ENCODE measurements around the gene DGAT2.
A peak's percentile ranks its signal among the peaks of the same experiment; 100 is the strongest.

DGAT2 gene

DNA sequence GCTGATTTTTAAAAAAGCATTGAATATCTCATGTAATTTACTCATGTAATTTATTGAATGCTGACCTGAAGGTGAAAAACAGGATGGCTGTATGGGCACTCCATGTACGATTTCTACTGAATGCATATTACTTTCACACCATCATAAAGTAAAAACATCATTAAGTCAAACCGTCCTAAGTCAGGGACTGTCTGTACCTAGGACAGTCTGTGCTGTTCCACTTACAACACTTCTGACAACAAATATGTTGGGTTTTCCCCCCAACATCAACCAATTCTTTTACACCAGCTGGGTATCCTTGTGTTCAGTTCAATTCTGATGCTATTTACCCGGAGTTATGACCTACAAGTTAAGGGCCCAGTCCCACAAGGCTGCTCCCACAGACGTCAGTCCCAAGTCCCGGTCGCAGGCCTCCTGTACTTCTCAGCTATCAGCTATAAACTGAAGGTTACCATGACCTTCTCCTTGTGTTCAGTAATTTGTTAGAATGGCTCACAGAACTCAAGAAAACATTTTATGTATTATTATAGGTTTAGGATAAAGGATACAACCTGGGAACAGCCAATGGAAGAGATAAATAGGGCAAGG, 63.4 kb downstream of the DGAT2 start:
- no peak for FAIRE-seq

- FAIRE-seq = no peak
Observed at GRCh38 chr11:75834728-75835127, 66.2 kb downstream of the DGAT2 start.

- no peak for FAIRE-seq
Observed at GRCh38 chr11:75836417-75836816, 67.8 kb downstream of the DGAT2 start.

- FAIRE-seq = no peak
Observed at GRCh38 chr11:75839851-75840250, 71.3 kb downstream of the DGAT2 start.

GRCh38 chr11:75840522-75840921, 71.9 kb downstream of the DGAT2 start:
- FAIRE-seq = no peak

DNA sequence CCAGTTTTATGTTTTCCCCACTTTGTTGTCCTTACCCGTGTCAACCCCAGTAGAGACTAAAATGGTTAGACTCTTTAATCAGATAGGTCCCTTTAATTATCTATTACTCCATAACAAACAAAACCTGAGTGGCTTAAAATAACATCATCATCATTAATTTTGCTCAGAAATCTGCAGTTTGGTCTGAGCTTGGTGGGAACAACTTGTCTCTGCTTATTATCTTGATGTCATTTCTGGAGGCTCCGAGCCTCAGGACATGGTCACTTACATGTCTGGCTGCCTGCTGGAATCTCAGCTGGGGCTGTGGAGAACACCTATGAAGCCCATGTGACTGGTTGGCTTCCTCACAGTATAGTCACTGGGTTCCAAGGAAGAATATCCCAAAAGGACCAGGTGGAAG, 73.2 kb downstream of the DGAT2 start:
- no peak for FAIRE-seq

DNA sequence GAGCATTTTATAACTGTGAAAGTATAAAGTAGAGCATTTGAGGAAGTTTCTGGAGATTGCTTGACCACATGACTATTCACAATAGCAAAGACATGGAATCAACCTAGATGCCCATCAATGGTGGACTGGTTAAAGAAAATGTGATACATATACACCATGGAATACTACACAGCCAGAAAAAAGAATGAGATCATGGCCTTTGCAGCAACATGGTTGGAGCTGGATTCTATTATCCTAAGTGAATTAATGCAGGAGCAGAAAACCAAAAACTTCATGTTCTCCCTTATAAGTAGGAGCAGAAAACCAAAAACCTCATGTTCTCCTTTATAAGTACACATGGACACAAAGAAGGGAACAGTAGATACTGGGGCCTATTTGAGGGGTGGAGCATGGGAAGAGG, 76.7 kb downstream of the DGAT2 start:
- no peak for FAIRE-seq

DNA sequence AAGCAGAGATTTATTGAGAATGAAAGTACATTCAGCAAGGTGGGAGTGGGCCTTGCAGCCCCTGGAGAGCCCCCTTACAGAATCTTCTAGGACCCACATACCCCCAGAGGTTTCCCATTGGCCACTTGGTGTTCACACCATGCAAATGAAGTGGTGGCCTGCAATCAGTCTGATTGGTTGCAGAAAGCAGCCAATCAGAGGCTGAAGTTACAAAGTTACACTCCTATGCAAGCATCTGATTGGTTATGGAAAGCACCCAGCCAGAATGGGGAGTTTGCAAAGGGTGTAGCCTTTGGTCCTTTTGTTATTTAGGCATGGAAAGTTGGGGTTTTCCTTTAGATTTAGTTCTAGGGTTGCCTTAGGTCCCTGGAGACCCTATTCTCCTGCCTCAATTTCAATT, 81.3 kb downstream of the DGAT2 start:
- FAIRE-seq = no peak

DNA sequence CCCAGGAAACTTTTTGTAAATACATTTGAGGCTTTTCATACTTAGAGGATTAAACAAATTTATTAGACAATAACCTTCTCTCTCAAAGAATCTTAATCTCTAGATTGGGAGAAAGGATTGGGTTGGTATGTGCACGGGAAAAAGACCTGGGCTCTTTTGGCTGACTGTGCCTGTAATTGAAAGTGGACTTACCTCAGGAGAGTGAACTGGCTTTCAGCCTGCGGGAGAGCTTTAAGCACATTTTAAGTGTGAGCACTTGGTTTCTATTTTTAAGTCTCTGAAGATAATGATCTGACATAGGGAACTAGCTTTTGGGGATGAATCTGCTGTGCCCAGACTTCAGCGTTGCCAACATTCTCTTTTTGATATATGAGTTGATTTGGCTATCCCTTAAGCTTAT, 82.2 kb downstream of the DGAT2 start:
- FAIRE-seq = peak; percentile 52
